ENCODE measurements around the gene ASB5.
A peak's percentile ranks its signal among the peaks of the same experiment; 100 is the strongest.
"Not testable (repeated sequence)": the region's sequence is repeated elsewhere in the genome, so short reads cannot be mapped to it uniquely, and the experiment has no call there.

ASB5 gene

GRCh38 chr4:176217510-176217909 lies 51.5 kb downstream of the ASB5 start:
- no peak for DNase-seq

DNA sequence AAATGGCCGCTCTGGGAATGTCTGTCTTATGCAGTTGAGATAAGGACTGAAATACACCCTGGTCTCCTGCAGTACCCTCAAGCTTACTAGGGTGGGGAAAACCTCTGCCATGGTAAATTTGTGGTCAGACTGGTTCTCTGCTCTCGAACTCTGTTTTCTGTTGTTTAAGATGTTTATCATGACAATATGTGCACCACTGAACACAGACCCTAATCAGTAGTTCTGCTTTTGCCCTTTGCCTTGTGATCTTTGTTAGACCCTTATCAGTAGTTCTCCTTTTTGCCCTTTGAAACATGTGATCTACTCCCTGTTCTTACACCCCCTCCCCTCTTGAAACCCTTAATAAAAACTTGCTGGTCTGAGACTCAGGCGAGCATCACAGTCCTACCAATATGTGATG lies 56.7 kb downstream of the ASB5 start:
- not testable (repeated sequence) for DNase-seq

- DNase-seq = no peak
Measured at GRCh38 chr4:176210579-176211296, 58.3 kb downstream of the ASB5 start.

DNA sequence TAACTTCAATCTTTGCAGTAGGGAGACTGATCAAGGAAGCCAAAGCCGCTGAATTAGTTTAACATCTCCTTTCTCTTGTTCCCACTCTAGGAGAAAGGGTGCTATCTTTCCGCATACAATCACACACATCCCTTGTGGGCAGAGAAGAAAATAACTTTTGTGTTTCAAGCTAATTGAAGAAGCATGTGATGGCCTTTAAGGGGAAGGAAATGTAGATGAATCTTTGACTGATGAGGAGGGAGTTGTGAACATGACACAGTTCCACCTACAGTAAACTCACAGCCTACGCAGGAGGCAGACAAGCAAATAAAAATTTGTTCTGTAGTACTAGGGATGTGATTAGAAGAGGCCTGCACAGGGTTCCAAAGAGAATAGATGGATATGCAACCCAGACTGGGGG lies 58.9 kb downstream of the ASB5 start:
- DNase-seq = no peak

- DNase-seq = no peak
Measured at GRCh38 chr4:176209535-176209934, 59.5 kb downstream of the ASB5 start.

DNA sequence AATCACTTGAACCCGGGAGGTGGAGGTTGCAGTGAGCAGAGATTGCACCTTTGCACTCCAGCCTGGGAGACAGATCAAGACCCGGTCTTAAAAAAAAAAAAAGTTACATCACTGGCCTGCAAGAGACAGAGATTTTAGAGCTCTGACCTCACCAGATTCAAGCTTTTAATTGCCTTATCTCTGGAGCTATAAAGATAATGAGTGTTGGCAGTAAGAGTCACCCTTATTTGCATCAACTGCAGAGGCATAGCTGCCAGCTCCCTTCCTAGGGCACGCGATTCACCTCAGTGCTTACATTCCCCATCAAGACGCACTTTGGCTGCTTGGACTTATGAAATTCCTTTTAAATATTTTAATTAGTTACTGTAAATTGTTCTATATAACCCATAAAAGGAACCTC lies 61.2 kb downstream of the ASB5 start:
- DNase-seq = no peak

DNA sequence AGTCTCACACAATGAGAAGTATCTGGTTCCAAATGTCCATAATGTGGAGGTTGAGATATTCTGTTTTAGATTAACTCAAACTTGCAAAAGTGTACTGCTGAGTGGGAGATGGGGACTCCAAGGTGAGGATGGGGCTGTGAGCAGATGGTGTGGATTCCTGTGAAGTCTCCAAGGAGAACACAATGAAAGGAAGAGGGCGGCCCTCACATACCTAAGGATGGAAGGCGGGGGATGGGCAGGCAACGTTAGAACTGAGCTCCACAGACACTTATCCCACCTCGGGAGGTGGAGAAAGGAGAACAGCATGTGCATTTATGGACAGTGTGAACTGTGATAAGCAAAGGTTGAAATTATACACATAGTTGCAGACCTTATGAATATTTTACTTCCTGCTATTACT lies 63.7 kb downstream of the ASB5 start:
- DNase-seq = no peak

GRCh38 chr4:176198316-176198903 lies 70.6 kb downstream of the ASB5 start:
- DNase-seq = no peak

GRCh38 chr4:176195184-176195978 lies 73.6 kb downstream of the ASB5 start, which contains the start of gene SPATA4:
Gene SPATA4 (minus strand): TSS chr4:176195585. CDS start chr4:176195562, 23 bp downstream.
- peak; percentile 58 for DNase-seq

DNA sequence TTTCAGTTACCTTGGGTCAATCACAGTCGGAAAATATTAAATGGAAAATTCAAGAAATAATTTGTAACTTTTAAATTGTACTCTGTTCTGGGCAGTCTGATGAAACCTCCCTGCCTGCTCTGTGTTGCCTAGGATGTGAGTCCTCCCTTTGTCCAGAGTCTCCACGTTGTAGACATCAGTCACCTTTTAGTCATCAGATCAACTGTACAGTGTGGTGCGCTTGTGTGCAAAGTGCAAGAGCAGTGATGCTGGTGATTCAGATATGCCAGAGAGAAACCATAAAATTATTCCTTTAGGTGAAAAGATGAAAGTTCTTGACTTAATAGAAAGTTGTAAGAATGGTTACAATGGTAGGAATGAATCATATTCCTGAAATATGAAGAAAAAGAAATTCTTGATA lies 75.1 kb downstream of the ASB5 start:
- DNase-seq = no peak

DNA sequence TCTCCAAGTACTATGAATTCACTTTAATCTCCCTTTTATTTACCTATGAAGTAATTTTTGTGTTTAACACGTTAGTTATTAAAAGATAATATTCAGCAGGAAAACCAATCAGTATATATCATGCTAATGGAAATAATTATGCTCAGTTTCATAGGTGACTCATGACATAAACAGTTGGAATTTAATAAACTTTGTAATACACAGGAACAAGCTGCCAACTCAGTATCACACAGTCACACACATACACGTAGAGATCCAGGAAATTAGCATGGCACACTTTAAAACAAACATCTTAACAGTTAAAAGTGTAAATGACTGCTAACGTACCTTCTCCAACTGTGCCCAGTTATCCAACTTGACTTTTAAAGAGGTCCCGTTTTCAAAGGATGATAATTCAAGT lies 75.9 kb downstream of the ASB5 start:
- no peak for DNase-seq

DNA sequence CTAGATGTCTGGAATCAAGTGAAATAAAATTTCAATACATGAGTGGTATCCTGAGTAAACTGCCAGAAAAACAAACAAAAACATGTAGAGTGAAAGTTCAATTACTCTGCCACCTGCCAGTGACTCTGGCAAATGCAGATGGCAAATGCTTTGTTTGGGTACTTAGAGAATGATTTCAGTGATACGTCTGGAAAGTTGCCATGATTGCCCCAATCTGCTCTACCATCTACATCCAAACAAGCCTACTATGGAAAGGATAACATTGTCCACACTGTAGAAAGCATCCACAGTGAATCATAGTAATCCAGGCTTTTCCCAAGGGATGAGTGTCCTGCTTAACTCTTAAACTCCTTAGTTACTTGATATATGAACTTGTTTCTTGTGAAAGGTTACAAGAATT lies 77.0 kb downstream of the ASB5 start:
- peak; percentile 45 for DNase-seq

DNA sequence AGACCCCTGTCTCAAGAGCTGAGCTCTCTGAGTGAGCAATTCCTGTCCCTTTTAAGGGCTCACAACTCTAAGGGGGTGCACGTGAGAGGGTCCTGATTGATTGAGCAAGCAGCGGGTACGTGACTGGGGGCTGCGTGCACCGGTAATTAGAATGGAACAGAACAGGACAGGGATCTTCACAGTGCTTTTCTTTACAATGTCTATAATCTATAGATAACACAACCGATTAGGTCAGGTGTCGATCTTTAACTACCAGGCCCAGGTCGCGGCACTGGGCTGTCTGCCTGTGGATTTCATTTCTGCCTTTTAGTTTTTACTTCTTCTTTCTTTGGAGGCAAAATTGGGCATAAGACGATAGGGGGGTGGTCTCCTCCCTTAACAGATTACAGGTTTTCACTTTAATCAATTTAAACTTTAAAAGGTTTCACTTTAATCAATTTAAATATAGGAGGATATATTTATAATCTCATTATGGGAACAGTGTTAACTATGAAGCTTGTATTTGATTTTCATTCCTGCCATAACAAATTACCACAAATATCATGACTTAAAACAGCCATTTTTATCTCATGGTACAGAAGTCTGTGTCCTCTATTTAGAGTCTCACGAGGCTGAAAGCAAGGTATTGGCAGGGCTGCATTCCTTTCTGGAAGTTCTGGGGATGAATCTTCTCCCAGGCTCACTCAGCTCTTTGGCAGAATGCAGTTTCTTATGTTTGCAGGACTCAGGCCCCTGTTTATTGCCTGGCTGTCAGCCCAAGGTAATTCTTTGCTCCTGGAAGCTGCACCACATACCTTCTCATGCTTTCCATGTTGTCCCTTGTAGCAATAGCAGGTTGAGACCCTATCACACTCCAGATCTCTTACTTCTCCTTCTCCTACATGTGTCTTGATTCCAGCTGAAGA lies 78.9 kb downstream of the ASB5 start:
- DNase-seq = no peak

DNA sequence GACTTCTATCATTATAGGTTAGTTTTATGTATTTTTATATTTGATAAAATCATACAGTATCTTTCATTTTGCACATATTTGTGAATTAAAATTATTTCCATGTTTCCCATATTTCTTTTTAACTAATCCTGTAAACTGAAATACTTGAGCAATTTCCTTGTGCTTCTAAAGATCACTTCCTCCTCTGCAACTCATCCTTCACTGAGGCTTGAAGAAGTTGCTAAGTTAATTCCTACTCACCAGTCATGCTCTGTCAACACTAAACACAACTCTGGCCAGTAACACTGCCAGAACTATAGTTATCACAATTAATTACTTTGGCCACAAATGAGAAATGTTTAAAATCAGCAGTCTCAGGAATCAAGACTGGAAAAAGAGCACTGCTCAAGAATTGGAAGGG lies 80.4 kb downstream of the ASB5 start:
- no peak for DNase-seq

DNA sequence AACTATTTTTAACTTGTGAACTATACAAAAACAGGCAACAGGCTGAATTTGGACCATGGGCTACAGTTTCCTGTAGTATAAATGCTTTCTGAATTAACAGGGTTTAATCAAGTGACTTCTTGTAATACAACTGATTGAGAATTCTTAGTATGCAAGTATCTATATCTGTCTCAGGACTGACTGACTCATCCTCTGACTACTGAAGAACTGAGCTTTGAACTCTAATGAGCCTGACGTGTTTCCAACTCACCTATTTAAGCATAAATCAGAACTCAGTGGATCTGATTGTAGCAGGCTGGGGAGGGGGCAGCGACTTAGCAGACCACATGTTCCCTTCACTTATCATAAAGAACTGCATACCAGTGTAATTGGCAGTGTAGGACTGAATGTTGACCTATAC lies 81.4 kb downstream of the ASB5 start:
- no peak for DNase-seq

- no peak for DNase-seq
Measured at GRCh38 chr4:176186671-176187395, 82.2 kb downstream of the ASB5 start.

GRCh38 chr4:176186067-176186466 lies 83.0 kb downstream of the ASB5 start:
- no peak for DNase-seq

- DNase-seq = no peak
Measured at GRCh38 chr4:176185051-176185450, 84.0 kb downstream of the ASB5 start.

Data from NCI-H1694 treated with DMSO at 0.1 percent for 48 hours (cell line).